Upper lobe of left lung (tissue), 4 donors: ENCODE results near the gene SAXO2.

Source experiments
- CTCF ChIP-seq, 6 experiments: fragments of 450-650 bp in 4 of 6; fragments of 200-600 bp in 2 of 6; sonication (generic) in 2 of 6; IDR thresholded peaks; one replicate each; pipeline ENCODE4 v1.5.1; 2016 to 2019; ENCODE audit warnings: antibody characterized with exemption in 6 of 6
- POLR2A ChIP-seq, 4 donors: fragments of 450-650 bp; IDR thresholded peaks; one replicate each; pipeline ENCODE4 v1.5.1; 2016 to 2017; ENCODE audit warnings: antibody characterized with exemption in 4 of 4, mild to moderate bottlenecking in 2 of 4

GRCh38 chr15:82275410-82275809 lies 12.8 kb downstream of the SAXO2 start:
- no peak for TF ChIP-seq CTCF (IDR thresholded peaks at IDR 0.05)
- no peak for TF ChIP-seq POLR2A (IDR thresholded peaks at IDR 0.05)
